Panc1 (cell line): ENCODE data around the gene VAC14. TPM values are rescaled to one million over a fixed set of nuclear protein-coding genes. Genes with fewer than 3 reads are reported as not detected.

Experiments used
- ATAC-seq: fragments of 200-7000 bp; cut with Tn5 transposase; 2 replicates; pipeline ENCODE4 v1.9.1; 2020; ENCODE audit warnings: mild to moderate bottlenecking, moderate library complexity
- BruUV-seq: library from RNA; stranded (reverse); fragments of 400-500 nt; replicated peaks from 2 replicates; lab custom pipeline; 2021; lab: Mats Ljungman, UMichigan
- CTCF ChIA-PET: fragments of 300-600 bp; sonication (Branson Sonifier 250); formaldehyde crosslinking; loops from one replicate; lab custom pipeline; 2022; ENCODE audit warnings: antibody characterized with exemption; lab: Charles Lee
- POLR2A ChIA-PET: fragments of 300-600 bp; sonication (Branson Sonifier 250); formaldehyde crosslinking; loops from one replicate; lab custom pipeline; 2022; ENCODE audit warnings: antibody characterized with exemption; lab: Charles Lee
- DNase-seq: peaks from one replicate; pipeline ENCODE4 v3.0.0-alpha.2; 2010; ENCODE audit warnings: low read depth, low spot score
- H3K27ac ChIP-seq: 2 replicates; pipeline ENCODE4 v1.5.1; 2011; ENCODE audit warnings: mild to moderate bottlenecking, low read length, inconsistent platforms
- H3K27me3 ChIP-seq: fragments of 200-500 bp; sonication (Bioruptor generic); 2 replicates; pipeline ENCODE4 v1.6.0; 2014; ENCODE audit warnings: low read length, inconsistent platforms; ENCODE audit not compliant: control insufficient read depth, insufficient read depth
- H3K36me3 ChIP-seq: fragments of 200-500 bp; sonication (Bioruptor generic); 2 replicates; pipeline ENCODE4 v1.5.1; 2014; ENCODE audit warnings: inconsistent platforms, mild to moderate bottlenecking, low read length, moderate library complexity; ENCODE audit not compliant: control insufficient read depth, insufficient read depth
- H3K4me1 ChIP-seq: 2 replicates; pipeline ENCODE4 v1.5.1; 2011; ENCODE audit warnings: inconsistent platforms, mild to moderate bottlenecking, low read length, moderate library complexity; ENCODE audit not compliant: control insufficient read depth, insufficient read depth
- H3K4me3 ChIP-seq, 2 experiments: 2 replicates each; pipeline ENCODE4 v1.5.1; 2011 to 2012; ENCODE audit warnings: low read depth in 2 of 2, low read length in 2 of 2, mild to moderate bottlenecking in 2 of 2, inconsistent platforms in 1 of 2, moderate library complexity in 1 of 2
- H3K9me3 ChIP-seq: fragments of 200-500 bp; sonication (Bioruptor generic); 2 replicates; pipeline ENCODE4 v1.5.1; 2014; ENCODE audit warnings: low read depth, mild to moderate bottlenecking, inconsistent platforms, low read length, moderate library complexity; ENCODE audit not compliant: control insufficient read depth, insufficient read depth
- POLR2AphosphoS5 ChIP-seq: IDR thresholded peaks from 2 replicates; pipeline ENCODE4 v1.6.1; 2012; ENCODE audit warnings: mild to moderate bottlenecking, low read depth, low read length, moderate library complexity
- SIN3A ChIP-seq: IDR thresholded peaks from 2 replicates; pipeline ENCODE4 v1.6.1; 2012; ENCODE audit warnings: low read depth, mild to moderate bottlenecking, low read length, moderate library complexity, borderline replicate concordance; ENCODE audit not compliant: insufficient read depth
- TCF7L2 ChIP-seq: IDR thresholded peaks from 2 replicates; pipeline ENCODE4 v1.6.1; 2011; ENCODE audit warnings: mild to moderate bottlenecking, low read depth, low read length, inconsistent platforms
- in situ Hi-C: cut with HindIII; loops from 2 replicates; pipeline ENCODE4 v1.10.0; 2016; ENCODE audit warnings: low sequenced_read_pairs, low pct_unique_long_range_greater_than_20kb
- intact Hi-C: fragments of 100-400 bp; cut with micrococcal nuclease; formaldehyde crosslinking; loops from one replicate; pipeline ENCODE4 v1.10.0; 2022; ENCODE audit not compliant: unreplicated experiment
- total RNA-seq: library from RNA; stranded (reverse); gene quantifications from one replicate; pipeline ENCODE4 v1.2.1, GENCODE V29; 2021; ENCODE audit not compliant: unreplicated experiment
- TF ChIP-seq, protein P1 (sequence below), 2 experiments: IDR thresholded peaks; 2 replicates each; pipeline ENCODE4 v1.6.1; 2011 to 2012; ENCODE audit warnings: low read depth in 2 of 2, control low read depth in 1 of 2, low read length in 1 of 2, mild to moderate bottlenecking in 1 of 2, moderate library complexity in 1 of 2; ENCODE audit not compliant: insufficient read depth in 1 of 2
- TF ChIP-seq, protein P2 (sequence below): fragments of 450-650 bp; IDR thresholded peaks from 2 replicates; pipeline ENCODE4 v1.5.1; 2017; ENCODE audit warnings: mild to moderate bottlenecking

Gene VAC14
- total RNA-seq, 1 experiment from 2014 or later: 37.9 TPM

DNA sequence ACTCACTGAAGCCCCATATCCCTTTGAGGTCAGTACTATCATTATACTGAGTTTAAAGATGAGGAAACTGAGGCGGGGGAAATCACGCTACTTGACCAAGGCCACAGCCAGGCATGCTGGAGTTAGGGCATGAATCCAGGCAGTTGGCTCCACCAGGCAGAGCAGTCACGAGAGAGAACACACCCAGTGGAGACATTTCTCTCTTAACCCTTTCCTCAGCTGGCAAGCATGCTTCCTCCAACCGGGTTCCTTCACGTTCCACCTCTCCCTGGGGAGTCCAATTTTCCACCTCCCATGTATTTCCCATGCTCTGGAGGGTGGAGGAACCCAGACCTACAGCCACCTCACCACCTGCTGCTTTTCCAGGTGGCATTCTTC, 32.8 kb downstream of the VAC14 start:
- ATAC-seq: no peak
- Histone ChIP-seq H3K4me3 (no peak overlapping the region), H3K27ac (no peak overlapping the region), H3K9me3 (no peaks in the 10 kb centered on the region), H3K36me3 (no peaks in the 10 kb centered on the region), H3K4me1 (no peaks in the 10 kb centered on the region), H3K27me3 (no peaks in the 10 kb centered on the region)
- TF ChIP-seq, protein P1, sequence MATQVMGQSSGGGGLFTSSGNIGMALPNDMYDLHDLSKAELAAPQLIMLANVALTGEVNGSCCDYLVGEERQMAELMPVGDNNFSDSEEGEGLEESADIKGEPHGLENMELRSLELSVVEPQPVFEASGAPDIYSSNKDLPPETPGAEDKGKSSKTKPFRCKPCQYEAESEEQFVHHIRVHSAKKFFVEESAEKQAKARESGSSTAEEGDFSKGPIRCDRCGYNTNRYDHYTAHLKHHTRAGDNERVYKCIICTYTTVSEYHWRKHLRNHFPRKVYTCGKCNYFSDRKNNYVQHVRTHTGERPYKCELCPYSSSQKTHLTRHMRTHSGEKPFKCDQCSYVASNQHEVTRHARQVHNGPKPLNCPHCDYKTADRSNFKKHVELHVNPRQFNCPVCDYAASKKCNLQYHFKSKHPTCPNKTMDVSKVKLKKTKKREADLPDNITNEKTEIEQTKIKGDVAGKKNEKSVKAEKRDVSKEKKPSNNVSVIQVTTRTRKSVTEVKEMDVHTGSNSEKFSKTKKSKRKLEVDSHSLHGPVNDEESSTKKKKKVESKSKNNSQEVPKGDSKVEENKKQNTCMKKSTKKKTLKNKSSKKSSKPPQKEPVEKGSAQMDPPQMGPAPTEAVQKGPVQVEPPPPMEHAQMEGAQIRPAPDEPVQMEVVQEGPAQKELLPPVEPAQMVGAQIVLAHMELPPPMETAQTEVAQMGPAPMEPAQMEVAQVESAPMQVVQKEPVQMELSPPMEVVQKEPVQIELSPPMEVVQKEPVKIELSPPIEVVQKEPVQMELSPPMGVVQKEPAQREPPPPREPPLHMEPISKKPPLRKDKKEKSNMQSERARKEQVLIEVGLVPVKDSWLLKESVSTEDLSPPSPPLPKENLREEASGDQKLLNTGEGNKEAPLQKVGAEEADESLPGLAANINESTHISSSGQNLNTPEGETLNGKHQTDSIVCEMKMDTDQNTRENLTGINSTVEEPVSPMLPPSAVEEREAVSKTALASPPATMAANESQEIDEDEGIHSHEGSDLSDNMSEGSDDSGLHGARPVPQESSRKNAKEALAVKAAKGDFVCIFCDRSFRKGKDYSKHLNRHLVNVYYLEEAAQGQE (IDR thresholded peaks at IDR 0.05; ENCODE audit: insufficient read depth in 1 of 2, low read depth in 2 of 2, low read length in 1 of 2): no peak
- TF ChIP-seq, protein P2, sequence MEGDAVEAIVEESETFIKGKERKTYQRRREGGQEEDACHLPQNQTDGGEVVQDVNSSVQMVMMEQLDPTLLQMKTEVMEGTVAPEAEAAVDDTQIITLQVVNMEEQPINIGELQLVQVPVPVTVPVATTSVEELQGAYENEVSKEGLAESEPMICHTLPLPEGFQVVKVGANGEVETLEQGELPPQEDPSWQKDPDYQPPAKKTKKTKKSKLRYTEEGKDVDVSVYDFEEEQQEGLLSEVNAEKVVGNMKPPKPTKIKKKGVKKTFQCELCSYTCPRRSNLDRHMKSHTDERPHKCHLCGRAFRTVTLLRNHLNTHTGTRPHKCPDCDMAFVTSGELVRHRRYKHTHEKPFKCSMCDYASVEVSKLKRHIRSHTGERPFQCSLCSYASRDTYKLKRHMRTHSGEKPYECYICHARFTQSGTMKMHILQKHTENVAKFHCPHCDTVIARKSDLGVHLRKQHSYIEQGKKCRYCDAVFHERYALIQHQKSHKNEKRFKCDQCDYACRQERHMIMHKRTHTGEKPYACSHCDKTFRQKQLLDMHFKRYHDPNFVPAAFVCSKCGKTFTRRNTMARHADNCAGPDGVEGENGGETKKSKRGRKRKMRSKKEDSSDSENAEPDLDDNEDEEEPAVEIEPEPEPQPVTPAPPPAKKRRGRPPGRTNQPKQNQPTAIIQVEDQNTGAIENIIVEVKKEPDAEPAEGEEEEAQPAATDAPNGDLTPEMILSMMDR: no peak
- TF ChIP-seq TCF7L2: no peak
- no peak for TF ChIP-seq POLR2AphosphoS5
- no peak for TF ChIP-seq SIN3A
- in situ Hi-C loops: no loop called here
- BruUV-seq: no TSS peak
- intact Hi-C loops: no loop called here
- no peak for DNase-seq
- ChIA-PET POLR2A (no interaction called here), CTCF (no interaction called here)

DNA sequence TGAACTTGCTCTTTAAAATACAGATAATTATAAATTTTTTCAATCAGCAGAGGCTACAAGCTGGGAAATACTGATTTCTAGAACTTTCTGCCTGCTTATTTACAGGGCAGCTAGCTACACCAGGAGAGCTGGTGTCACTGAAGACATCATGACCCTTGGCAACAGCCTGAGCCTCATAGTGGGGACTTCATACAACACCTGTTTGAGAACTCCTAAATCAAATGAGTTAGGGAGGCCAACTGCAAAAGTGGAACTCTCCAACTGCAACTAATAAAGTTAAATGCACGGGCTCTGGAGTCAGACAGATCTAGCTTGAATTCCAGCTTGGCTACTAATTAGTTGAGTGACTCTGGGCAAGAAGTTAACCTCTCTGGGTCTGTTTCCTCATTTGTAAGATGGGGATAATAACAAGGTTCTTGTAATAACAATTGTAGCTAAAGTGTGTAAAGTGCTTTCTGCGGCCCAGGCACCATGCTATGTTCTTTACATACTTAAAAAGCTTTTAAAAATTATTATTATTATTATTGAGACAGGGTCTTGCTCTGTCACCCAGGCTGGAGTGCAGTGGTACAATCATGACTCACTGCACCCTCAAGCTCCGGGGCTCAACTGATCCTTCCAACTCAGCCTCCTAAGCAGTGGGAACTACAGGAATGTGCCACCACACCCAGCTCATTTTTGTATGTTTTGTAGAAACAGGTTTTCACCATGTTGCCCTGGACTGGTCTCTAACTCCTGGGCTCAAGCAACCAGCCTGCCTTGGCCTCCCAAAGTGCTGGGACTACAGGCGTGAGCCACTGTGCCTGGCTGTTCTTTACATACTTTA, 33.4 kb downstream of the VAC14 start:
- no peaks in the 10 kb centered on the region for H3K36me3 ChIP-seq
- ATAC-seq (no peak), DNase-seq (no peak)
- no peaks in the 10 kb centered on the region for H3K4me1 ChIP-seq
- H3K9me3 ChIP-seq: no peaks in the 10 kb centered on the region
- no peak for TF ChIP-seq POLR2AphosphoS5
- no peak for TF ChIP-seq SIN3A
- TF ChIP-seq TCF7L2: no peak
- TF ChIP-seq, protein P1 (IDR thresholded peaks at IDR 0.05; ENCODE audit: insufficient read depth in 1 of 2, low read depth in 2 of 2, low read length in 1 of 2): no peak
- TF ChIP-seq, protein P2: no peak
- no peaks in the 10 kb centered on the region for H3K27me3 ChIP-seq
- no peak overlapping the region for H3K4me3 ChIP-seq
- intact Hi-C loops: no loop called here
- in situ Hi-C loops: no loop called here
- no peak overlapping the region for H3K27ac ChIP-seq
- ChIA-PET POLR2A (no interaction called here), CTCF (no interaction called here)
- no TSS peak for BruUV-seq
